RPMI7951 (cell line): ENCODE data around the gene RTN1. TPM values are rescaled to one million over a fixed set of nuclear protein-coding genes. Genes with fewer than 3 reads are reported as not detected.

Source experiments
- DNase-seq: peaks from one replicate; pipeline ENCODE4 v3.0.0-alpha.2; 2012; ENCODE audit warnings: low read depth
- total RNA-seq: library from RNA; depleted of rRNA; stranded (reverse); fragments of >200 nt; shearing (Covaris generic); gene quantifications from 2 replicates; pipeline ENCODE4 v1.2.3, GENCODE V29; 2014

The RTN1 gene
- total RNA-seq, 1 experiment from 2014 or later = not detected

- no peak for DNase-seq
These were observed 240.9 kb downstream of the RTN1 start for GRCh38 chr14:59629444-59630287.

- no peak for DNase-seq
These were observed 243.5 kb downstream of the RTN1 start for GRCh38 chr14:59627011-59627520.

DNA sequence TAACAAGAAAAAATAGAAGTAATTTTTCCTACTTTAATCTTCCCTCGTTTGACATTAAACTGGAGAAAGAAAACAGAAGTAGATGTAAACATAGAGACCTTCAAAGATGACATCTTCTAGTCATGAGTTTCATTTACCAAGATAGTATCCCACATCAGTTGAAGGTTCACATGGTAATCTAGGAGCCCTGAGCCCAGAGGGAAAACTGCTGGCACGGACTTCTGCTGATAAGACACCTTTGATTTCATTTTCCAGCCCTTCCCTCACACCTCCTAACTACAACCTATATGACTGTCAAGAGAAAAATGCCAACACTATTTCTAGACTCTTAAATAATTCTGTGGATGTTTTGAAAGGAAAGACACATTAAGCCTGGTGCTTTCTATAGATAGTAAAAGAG lies 247.9 kb downstream of the RTN1 start:
- no peak for DNase-seq

- peak; percentile 40 for DNase-seq
These were observed 251.5 kb downstream of the RTN1 start for GRCh38 chr14:59619061-59619460.

- DNase-seq = no peak
These were observed 269.5 kb downstream of the RTN1 start for GRCh38 chr14:59601056-59601455.

DNA sequence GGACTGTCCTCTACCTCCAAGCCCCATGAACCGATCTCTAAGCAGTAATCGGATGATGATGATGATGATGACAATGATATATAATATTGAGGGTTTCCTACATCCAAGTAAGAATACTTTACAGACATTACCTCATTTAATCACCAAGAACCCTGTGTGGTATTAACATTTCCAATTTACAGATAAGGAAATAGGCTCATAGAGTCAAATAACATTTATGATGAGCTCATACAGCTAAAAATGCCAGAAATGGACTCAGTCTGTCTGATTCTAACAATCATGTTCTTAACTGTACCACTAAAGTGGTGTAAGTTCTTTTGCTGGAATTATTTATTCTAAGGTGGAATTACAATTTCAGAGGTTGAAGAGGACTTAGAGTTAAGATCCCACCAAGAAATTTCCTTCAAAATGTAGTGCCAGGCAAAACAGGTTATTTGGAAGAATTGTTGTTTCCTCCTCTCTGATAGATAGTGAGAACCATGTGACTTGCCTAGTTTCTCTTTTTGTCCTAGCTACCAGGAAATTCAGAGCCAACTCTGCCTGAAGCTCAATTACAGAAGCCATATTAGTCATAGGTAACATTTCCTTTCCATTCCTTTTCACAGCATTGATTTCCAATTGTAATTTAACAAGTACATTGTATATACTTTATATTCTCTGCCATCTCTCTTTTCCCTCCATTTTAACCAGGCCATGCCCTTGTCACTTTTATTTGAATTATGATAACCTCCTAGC lies 270.2 kb downstream of the RTN1 start:
- no peak for DNase-seq

GRCh38 chr14:59595071-59595470 lies 275.5 kb downstream of the RTN1 start:
- DNase-seq = no peak

GRCh38 chr14:59591641-59592370 lies 278.8 kb downstream of the RTN1 start:
- no peak for DNase-seq

DNA sequence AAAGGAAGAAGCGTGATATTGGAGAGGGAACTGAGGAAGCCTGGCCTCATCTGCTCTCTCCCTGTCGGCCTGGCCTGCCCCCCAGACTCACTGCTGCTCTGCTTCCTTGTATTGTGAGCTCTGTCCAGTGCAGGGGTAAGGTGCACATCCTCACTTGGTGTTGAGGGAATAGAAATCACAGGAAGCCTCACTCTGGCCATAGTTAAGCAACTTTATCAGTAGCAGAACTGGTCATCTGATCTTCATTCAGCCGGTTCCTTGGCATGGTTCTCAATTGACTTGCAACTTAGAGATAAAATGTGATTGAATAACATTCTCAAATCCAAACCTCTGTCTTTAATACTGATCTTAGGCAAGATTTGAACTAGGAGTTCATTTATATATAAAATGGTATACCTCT lies 282.5 kb downstream of the RTN1 start:
- DNase-seq = no peak

GRCh38 chr14:59585891-59586554 lies 284.6 kb downstream of the RTN1 start:
- peak; percentile 64 for DNase-seq

DNA sequence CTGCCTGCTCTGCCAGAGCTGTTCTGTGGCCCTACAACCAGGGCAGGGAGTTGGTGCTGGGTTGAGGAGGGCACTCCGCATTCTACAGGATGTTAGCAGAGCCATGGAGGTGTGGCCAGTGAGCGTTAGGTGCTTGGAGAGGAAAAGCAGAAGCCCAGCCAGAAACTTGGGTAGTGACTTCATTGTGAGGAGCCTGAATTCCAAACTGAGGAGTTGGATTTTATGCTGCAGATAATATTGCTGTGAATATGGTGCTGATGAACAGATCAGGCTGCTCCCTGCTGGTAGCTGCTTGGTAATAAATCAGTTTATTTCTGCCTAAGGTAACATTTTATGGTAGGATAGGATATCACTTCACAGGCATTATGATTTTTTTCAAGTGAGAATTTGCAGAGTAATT lies 286.8 kb downstream of the RTN1 start:
- DNase-seq = no peak

DNA sequence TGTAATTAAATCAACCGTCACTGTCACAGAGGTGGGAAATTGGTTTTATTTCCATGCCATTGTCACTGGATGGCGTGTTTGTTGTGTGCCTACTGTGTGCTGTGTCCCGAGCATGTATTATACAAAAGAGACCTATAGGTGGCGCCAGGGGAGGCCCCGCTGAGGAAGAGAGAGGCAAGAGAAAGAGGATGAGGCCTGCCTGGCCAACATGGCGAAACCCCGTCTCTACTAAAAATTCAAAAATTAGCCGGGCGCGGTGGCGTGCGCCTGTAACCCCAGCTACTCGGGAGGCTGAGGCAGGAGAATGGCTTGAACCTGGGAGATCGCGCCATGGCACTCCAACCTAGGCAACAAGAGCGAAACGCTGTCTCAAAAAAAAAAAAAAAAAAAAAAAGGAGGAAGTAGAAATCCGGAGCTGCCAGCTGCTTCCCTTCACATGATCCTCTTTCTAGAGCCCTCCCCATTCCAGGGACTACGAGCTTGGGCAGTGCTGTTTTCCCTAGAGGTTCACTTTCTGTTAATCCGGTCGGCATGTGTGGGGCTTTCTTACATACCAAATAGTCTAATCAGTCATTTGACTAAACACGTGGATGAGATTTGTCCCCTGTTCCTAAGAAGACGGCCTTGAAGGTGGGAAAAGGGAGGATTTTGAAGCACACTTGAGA lies 287.6 kb downstream of the RTN1 start:
- no peak for DNase-seq

DNA sequence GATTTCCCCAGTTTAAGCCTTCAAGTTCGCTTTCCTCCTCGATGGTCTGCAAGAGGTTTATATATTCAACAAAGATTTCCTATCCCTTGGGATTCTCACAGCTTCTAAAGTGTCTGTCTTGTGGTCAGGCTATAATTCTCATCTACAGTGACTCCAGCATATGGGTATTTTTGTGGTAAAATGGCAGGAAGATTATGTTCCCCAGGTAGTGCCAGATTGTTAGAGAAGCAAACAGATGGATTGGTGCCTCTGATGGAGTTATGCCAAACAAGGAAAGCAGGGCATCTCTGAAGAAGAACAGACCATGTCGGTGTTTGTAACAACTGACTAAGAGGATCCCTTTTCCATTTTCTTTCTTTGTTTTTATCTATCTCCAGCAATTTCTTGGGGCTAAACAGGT lies 288.4 kb downstream of the RTN1 start:
- no peak for DNase-seq

GRCh38 chr14:59580911-59581310 lies 289.7 kb downstream of the RTN1 start:
- no peak for DNase-seq

- peak; percentile 69 for DNase-seq
These were observed 294.0 kb downstream of the RTN1 start, which contains the start of gene CCDC175 for GRCh38 chr14:59576332-59577294. TSS of gene CCDC175 (minus strand) at chr14:59576812. CDS start at chr14:59576775, 37 bp downstream.

GRCh38 chr14:59570122-59570521 lies 300.5 kb downstream of the RTN1 start:
- peak; percentile 5 for DNase-seq

DNA sequence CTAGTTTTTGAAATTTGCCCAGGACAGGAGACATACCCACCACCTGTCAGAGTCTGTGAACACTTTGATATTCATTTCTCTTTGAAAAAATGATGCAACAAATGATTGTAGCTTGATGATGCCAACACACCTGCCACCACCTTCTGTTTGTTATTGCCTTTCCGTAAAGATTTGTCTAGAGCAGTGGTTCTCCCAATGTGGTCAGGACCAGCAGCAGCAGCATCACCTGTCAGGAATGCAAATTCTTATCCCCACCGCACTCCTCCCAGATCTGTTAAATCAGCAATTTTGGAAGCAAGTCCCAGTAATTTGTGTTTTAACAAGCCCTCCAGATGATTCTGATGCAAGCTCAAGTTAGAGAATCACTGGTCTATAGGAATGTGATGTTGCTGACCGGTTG lies 303.9 kb downstream of the RTN1 start:
- no peak for DNase-seq

DNA sequence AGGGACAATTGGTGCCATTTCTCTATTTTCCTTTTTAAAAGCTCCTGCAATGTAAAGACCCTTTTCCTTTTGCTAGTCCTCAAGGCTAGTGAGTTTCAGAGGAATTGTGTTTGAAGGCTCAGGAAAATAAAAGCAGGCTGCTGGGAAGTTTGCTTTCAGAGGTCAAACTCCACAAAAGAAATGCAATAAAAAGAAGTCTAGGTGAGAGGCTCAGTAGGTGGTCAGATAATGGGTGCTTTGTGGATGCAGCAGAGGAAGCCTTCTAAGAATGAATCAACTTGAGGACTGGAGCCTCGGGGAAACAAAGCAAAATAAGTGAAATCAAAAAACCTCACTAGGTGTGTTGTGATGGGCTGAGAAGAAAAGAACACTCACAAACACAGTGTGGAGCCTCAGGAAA lies 304.3 kb downstream of the RTN1 start:
- DNase-seq = no peak

- DNase-seq = no peak
These were observed 305.5 kb downstream of the RTN1 start for GRCh38 chr14:59565087-59565486.

DNA sequence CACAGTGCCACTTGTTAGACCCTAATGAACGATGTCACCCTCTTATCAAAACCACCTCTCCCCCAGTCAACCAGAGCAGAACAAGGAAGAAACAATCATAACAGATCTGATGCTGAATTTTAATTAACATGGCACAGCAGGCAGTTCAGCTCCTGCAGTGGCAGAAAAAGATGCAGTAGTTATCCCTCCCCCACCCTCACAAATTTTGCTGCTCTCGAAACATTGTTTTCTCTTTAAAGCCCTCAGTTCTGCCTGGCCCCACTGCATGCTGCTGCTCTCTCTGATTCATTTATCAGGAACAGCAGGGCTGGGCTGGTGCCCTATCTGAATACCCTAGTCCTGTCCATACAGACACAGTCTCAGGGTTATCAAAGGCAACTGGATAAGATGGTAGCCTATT lies 306.2 kb downstream of the RTN1 start:
- DNase-seq = no peak
